ENCODE measurements around the gene TACC2.

TACC2 gene

DNA sequence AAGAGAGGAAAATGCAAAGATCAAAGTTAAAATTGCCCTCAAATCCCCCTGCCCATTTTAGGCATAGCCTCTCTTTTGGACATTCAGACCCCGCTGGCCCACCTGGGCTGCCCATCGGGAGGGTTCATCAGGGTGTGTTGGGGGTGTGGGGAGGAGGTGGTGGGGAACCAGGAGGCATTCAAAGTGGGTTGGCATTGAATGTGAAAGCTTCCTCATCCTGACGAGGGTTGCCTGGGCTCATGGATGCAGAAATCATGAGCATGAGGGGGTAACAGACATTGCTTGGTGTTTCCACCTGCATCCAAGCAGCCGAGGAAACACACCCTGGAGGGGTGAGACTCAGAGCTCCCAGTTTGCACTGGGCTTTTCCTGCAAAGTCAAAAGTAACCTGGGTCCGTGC lies 302.8 kb downstream of the TACC2 start:
- H3K27ac ChIP-seq: no peak overlapping the region
- TF ChIP-seq, protein P1, sequence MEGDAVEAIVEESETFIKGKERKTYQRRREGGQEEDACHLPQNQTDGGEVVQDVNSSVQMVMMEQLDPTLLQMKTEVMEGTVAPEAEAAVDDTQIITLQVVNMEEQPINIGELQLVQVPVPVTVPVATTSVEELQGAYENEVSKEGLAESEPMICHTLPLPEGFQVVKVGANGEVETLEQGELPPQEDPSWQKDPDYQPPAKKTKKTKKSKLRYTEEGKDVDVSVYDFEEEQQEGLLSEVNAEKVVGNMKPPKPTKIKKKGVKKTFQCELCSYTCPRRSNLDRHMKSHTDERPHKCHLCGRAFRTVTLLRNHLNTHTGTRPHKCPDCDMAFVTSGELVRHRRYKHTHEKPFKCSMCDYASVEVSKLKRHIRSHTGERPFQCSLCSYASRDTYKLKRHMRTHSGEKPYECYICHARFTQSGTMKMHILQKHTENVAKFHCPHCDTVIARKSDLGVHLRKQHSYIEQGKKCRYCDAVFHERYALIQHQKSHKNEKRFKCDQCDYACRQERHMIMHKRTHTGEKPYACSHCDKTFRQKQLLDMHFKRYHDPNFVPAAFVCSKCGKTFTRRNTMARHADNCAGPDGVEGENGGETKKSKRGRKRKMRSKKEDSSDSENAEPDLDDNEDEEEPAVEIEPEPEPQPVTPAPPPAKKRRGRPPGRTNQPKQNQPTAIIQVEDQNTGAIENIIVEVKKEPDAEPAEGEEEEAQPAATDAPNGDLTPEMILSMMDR (conservative IDR thresholded peaks at IDR 0.05): no peak
- no peak for TF ChIP-seq ZFX (IDR thresholded peaks at IDR 0.05)

DNA sequence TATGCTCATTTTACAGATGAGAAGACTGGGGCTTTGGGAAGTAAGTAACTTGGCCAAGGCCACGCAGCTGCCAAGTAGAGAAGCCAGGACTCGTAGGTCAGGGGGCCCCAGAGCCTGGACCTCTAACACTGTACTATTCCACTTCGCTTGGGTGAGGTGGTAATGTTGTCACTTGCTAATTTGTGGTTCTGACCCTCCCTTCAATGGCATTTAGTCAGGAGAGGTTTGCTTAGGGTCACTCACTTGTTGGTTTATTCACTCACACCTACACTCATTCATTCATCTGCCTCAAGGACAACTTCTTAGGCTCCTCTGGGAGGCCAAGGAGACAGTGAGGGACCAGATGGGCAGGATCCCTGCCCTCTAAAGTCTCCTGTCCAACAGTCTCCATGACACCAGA lies 303.4 kb downstream of the TACC2 start:
- TF ChIP-seq, protein P1 (conservative IDR thresholded peaks at IDR 0.05): no peak
- no peak for TF ChIP-seq ZFX (IDR thresholded peaks at IDR 0.05)

DNA sequence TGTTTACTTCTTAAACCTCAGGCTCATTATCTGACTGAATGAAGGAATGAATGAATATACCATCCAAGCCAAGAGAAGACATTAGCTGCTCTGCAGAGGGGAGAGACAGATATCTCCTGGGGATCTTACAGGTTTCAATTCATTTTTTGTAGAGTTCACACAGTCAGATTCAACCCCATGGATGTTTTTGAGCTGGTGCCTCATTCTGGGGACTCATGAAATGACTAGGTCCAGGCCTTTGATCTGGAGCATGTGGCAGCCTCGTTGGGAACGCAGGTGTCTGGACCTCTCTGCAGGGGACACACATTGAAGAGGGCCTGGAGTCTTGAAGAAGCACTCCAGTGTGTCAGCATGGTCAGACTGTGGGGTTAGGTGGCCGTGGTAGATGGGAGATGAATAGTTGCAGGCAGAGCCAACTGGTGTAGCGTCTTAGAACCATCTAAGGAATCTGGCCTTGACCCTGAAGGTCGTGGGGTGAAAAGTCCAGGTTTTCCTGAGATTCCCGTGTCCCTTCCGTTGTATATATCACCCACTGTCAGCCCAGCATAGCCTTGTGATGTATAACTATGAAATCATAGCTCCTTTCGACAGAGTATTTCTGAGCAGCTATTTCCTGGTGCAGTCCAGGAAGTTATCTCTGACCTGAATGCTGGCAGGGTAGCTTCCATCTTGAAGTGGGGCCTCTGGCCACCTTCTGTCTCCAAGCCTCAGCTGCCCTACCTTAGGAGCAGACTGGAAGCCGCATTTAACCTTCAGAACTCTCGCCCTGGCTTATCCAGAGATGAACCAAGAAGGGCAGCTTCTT lies 304.4 kb downstream of the TACC2 start:
- TF ChIP-seq, protein P1 (conservative IDR thresholded peaks at IDR 0.05): no peak
- TF ChIP-seq ZFX (IDR thresholded peaks at IDR 0.05): no peak

More for the DNA sequence above, 303.4 kb downstream of the TACC2 start:
- H3K27ac ChIP-seq: no peak overlapping the region

DNA sequence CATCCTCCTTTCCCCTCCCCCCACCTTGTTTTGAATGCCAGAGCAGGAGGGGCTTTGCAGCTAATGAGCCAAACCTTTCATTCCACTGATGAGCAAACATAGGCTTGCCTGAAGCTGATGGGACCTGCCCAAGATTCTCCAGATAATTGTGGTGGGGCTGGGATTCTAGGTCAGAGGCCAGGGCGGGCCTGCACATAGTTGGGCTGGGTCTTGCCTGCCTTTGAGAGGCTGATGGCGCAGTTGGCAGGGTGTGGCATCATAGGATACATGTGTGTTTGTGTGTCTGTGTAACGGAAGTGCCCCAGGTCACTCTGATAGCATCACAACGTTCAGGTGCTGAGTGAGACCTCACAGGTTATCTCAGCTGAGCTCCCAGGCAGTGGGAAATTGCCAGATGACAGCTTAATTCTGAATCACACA lies 305.0 kb downstream of the TACC2 start:
- H3K27ac ChIP-seq: no peak overlapping the region
- TF ChIP-seq, protein P1 (conservative IDR thresholded peaks at IDR 0.05): no peak
- TF ChIP-seq ZFX (IDR thresholded peaks at IDR 0.05): no peak

More for the DNA sequence above, 304.4 kb downstream of the TACC2 start:
- no peak overlapping the region for H3K27ac ChIP-seq

DNA sequence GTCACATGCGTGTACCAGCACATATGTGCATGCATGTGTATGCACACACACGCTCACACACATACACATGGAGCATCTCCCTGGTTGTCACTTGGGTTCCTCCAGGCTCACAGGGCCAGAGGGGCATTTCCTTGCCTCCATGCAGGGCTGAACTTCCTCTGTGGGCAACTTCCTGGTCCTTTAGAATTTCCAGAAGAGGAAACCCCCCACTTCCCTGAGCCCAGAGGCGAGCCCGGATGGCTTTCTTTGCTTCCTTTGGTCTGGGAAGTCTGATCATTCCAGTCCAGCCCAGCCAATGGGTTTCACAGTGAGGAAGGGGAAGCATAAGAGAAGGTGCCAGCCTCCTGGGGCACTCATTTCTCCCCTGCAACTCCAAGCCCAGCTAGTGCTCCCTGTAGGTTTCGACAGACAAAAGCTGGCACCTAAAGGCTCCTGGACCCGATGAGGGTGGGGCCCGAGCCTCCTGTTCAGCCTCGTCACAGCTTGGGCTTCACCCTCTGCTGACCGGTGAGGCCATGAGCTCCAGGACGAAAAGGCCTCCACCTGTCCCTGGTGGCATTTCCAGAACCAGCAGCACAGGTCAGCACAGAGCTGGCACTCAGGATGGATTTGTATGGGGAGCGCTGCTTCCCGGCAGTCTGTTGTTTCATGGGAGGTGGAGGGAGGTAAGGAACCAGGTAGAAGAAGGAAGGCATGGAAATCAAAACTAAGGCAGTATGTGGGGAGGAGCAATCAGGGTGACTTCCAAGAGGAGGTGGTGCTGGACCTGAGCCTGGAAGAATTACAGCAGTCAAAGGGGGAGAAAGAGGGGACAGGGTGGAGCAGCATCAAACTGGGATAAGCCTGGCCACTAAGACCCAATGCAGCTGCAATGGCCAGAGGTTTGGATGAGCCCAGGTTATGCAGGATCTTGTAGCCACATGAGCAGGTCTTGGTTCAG lies 305.8 kb downstream of the TACC2 start:
- TF ChIP-seq, protein P1 (conservative IDR thresholded peaks at IDR 0.05): no peak
- no peak for TF ChIP-seq ZFX (IDR thresholded peaks at IDR 0.05)
- no peak overlapping the region for H3K27ac ChIP-seq

DNA sequence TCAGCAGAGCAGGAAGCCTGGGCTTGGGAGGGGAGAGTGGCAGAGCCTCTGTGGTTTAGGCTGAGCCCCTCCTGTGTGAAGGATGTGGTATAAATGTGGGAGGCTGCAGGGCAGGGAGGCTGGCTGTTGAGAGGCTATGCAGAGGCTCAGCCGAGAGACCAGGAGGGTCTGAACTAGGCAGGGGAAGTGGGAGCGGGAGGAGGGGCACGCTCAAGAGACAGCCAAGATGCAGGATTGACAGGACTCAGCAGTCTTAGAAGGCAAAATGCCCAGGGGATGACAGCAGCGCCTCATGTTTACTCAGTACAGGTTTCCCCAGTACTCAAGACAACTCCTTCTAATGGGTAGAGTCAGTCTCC lies 306.5 kb downstream of the TACC2 start:
- no peak for TF ChIP-seq ZFX (IDR thresholded peaks at IDR 0.05)
- TF ChIP-seq, protein P1 (conservative IDR thresholded peaks at IDR 0.05): no peak
- no peak overlapping the region for H3K27ac ChIP-seq
